ENCODE data around the gene SLC1A4. TPM values are rescaled to one million over a fixed set of nuclear protein-coding genes. Genes with fewer than 3 reads are reported as not detected.

SLC1A4 gene
- total RNA-seq, 6 experiments from 2014 or later = 7.2 to 21.7 (median 12.4) TPM

DNA sequence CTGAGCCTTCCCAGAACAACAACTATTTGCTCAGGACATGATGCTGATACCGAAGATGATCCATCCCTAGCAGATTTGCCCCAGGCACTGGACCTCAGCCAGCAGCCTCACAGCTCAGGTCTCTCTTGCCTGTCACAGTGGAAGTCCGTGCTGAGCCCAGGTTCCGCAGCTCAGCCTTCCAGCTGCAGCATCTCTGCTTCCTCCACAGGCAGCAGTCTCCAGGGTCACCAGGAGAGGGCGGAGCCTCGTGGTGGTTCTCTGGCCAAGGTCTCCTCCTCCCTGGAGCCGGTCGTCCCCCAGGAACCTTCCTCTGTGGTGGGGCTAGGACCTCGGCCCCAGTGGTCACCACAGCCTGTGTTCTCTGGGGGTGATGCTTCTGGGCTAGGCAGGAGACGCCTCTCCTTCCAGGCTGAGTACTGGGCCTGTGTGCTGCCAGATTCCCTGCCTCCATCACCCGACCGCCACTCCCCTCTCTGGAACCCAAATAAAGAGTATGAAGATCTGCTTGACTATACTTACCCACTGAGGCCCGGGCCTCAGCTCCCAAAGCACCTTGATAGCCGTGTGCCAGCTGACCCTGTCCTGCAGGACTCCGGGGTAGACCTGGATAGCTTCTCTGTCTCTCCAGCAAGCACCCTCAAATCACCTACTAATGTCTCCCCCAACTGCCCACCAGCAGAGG is 82.4 kb downstream of the SLC1A4 start:
- Histone ChIP-seq H3K27me3 (no peaks in the 10 kb centered on the region), H3K36me3 (peaks cover 0 to 11% (median 2%) of the 10 kb centered on the region in 4 donors), H3K27ac (no peak overlapping the region), H3K9me3 (no peaks in the 10 kb centered on the region), H3K4me1 (peaks cover 0 to 23% (median 7%) of the 10 kb centered on the region in 4 donors), H3K4me3 (no peak overlapping the region)
- TF ChIP-seq POLR2A (IDR thresholded peaks at IDR 0.05) = no peak
- TF ChIP-seq, protein P1, sequence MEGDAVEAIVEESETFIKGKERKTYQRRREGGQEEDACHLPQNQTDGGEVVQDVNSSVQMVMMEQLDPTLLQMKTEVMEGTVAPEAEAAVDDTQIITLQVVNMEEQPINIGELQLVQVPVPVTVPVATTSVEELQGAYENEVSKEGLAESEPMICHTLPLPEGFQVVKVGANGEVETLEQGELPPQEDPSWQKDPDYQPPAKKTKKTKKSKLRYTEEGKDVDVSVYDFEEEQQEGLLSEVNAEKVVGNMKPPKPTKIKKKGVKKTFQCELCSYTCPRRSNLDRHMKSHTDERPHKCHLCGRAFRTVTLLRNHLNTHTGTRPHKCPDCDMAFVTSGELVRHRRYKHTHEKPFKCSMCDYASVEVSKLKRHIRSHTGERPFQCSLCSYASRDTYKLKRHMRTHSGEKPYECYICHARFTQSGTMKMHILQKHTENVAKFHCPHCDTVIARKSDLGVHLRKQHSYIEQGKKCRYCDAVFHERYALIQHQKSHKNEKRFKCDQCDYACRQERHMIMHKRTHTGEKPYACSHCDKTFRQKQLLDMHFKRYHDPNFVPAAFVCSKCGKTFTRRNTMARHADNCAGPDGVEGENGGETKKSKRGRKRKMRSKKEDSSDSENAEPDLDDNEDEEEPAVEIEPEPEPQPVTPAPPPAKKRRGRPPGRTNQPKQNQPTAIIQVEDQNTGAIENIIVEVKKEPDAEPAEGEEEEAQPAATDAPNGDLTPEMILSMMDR (IDR thresholded peaks at IDR 0.05) = peak in 3 of 4 donors; percentile 4 to 18 (median 14)
- DNase-seq (peak in 1 of 3 donors; percentile 46), ATAC-seq (peak; percentile 7 to 46 (median 32))
- intact Hi-C loops (cut with DNase I) = no loop called here
- WGBS (ENCODE audit: insufficient coverage, low coverage, low lambda C conversion rate, missing lambda C conversion rate) = no CpG with 5 or more reads among the region's 14 CpGs

DNA sequence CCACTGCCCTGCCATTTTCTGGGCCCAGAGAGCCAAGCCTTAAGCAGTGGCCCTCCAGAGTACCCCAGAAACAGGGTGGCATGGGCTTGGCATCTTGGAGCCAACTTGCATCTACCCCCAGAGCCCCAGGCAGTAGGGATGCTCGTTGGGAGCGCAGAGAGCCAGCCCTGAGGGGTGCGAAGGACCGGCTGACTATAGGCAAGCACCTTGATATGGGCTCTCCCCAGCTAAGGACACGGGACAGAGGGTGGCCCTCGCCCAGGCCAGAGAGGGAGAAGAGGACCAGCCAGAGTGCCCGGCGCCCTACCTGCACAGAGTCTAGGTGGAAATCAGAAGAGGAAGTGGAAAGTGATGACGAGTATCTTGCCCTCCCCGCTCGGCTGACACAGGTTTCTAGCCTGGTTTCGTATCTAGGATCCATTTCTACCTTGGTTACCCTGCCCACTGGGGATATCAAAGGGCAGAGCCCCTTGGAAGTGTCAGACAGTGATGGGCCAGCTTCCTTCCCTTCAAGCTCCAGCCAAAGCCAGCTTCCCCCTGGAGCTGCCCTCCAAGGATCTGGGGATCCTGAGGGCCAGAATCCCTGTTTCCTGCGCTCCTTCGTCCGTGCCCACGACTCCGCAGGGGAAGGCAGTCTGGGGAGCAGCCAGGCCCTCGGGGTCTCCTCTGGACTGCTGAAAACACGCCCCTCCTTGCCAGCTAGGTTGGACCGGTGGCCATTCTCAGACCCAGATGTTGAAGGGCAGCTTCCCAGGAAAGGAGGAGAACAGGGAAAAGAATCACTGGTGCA is 83.2 kb downstream of the SLC1A4 start:
- Histone ChIP-seq H3K27me3 (no peaks in the 10 kb centered on the region), H3K9me3 (no peaks in the 10 kb centered on the region), H3K4me1 (peaks cover 0 to 23% (median 7%) of the 10 kb centered on the region in 4 donors), H3K36me3 (peaks cover 0 to 11% (median 2%) of the 10 kb centered on the region in 4 donors), H3K4me3 (no peak overlapping the region), H3K27ac (no peak overlapping the region)
- ATAC-seq (peak in 1 of 4 donors; percentile 4), DNase-seq (no peak)
- intact Hi-C loops (cut with DNase I) = no loop called here
- TF ChIP-seq, protein P1 (IDR thresholded peaks at IDR 0.05) = no peak
- no peak for TF ChIP-seq POLR2A (IDR thresholded peaks at IDR 0.05)
- WGBS (ENCODE audit: insufficient coverage, low coverage, low lambda C conversion rate, missing lambda C conversion rate) = 92% methylated on average over 7 of the region's 20 CpGs

Small RNAs within 50 kb of the gene (small RNA-seq; reads per million reads assigned to genes)
- gene RNU6-548P = 0 reads per million in 2 experiments

Other genes with a start within 250 kb of the SLC1A4 start
- 1 to 10 TPM; 1.7 to 4.3 (median 3.2) TPM for gene CEP68, start 67.0 kb downstream of the SLC1A4 start, total RNA-seq
- gene RAB1A, start 140.7 kb downstream of the SLC1A4 start, total RNA-seq = 100 to 1,000 TPM in 1 of 6 experiments, 10 to 100 TPM in 5; 65.0 to 119 (median 81.3) TPM
- gene ACTR2, start 238.4 kb downstream of the SLC1A4 start, total RNA-seq = 100 to 1,000 TPM in 1 of 6 experiments, 10 to 100 TPM in 5; 42.9 to 114 (median 69.8) TPM